GM06990 (cell line): ENCODE measurements around the gene SESN1.

Source experiments
- DNase-seq: peaks from one replicate; pipeline ENCODE4 v3.0.0-alpha.2; 2011; ENCODE audit not compliant: insufficient read length; ENCODE audit errors: extremely low read depth
- H3K27me3 ChIP-seq: replicated peaks from 2 replicates; pipeline ENCODE4 v1.6.0; 2011; ENCODE audit warnings: low read length; ENCODE audit not compliant: control insufficient read depth, insufficient read depth
- H3K36me3 ChIP-seq: 2 replicates; pipeline ENCODE4 v1.5.1; 2011; ENCODE audit warnings: low read length; ENCODE audit not compliant: control insufficient read depth, insufficient read depth
- H3K4me3 ChIP-seq: replicated peaks from 2 replicates; pipeline ENCODE4 v1.5.1; 2011; ENCODE audit warnings: low read depth, mild to moderate bottlenecking, control low read depth, low read length
- CTCF ChIP-seq: IDR thresholded peaks from 2 replicates; pipeline ENCODE4 v1.5.1; 2011; ENCODE audit warnings: low read length, control low read depth, mild to moderate bottlenecking, inconsistent platforms; ENCODE audit not compliant: insufficient read depth, poor library complexity, severe bottlenecking

SESN1 gene

GRCh38 chr6:108945681-108946159, 148.9 kb downstream of the SESN1 start:
- no peaks in the 10 kb centered on the region for H3K36me3 ChIP-seq
- H3K27me3 ChIP-seq: no peaks in the 10 kb centered on the region; the same call in 1 of the 2 replicates
- no peak for TF ChIP-seq CTCF
- DNase-seq: no peak
- no peak overlapping the region for H3K4me3 ChIP-seq

- no peak for TF ChIP-seq CTCF
- Histone ChIP-seq H3K27me3 (no peaks in the 10 kb centered on the region; the same call in 1 of the 2 replicates), H3K4me3 (no peak overlapping the region), H3K36me3 (no peaks in the 10 kb centered on the region)
- DNase-seq: no peak
Observed at GRCh38 chr6:108944707-108945680, 149.7 kb downstream of the SESN1 start.

DNA sequence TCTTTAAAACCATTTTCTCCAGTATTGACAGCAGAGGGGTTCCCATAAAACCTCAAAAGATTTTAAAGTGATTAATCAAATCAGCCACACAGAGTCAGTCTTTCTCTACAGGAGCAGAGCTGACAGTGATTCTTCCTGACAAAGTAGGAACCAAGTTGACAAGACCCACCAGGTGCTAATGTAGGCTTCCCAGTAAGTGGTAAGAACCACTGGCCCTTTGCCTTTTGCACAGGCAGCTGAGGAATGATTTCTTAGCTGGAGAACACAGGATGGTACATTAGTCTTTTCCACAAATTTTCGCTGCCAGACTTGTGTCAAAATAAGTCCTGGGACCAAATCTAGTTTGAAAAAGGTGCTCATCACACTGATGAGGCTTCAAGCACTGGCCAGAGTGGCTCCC, 150.6 kb downstream of the SESN1 start:
- no peak for TF ChIP-seq CTCF
- no peak for DNase-seq
- no peaks in the 10 kb centered on the region; the same call in 1 of the 2 replicates for H3K27me3 ChIP-seq
- no peaks in the 10 kb centered on the region for H3K36me3 ChIP-seq
- H3K4me3 ChIP-seq: no peak overlapping the region

DNA sequence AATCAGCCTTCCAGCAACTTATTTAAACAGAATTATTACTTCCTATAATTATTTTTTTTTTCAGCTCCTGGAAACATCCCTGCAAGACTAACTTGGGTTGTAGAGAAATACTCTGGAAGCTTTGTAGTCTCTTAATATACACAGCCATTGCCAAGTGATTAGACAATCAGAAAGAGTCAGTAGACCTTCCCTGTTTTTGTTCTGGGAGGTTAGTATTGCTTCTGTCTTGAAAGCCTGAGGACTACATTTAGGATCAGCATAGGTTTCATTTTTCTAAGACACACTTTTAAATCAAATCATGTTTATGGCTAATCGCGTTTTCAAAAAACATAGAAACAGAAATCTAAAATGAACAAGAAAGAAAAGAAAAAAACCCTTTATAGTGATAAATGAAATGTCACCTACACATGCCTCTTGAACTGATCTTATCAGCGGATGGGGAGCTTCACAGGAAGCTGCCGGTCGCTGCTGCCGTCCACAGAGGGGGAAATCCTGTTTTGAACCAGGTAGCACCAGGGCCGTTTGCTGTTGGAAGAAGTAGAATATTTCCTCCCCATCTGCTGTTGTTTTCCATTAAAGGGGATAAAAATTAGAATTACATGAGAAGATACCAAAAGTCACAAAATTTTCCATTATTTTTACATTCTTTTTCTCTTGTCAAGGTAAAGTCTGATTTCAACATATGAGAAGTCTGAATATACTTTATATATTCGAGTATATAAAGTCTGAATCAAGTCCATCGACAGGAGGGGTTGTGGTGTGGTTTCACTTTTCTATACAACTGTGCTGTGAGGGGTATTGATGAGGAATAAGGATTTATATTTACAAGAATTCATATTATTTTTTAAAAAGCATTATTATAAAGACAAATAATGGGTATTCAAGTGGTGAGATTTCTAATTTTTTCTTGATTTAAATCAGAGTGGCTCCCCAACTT, 151.8 kb downstream of the SESN1 start:
- H3K36me3 ChIP-seq: no peaks in the 10 kb centered on the region
- H3K4me3 ChIP-seq: no peak overlapping the region
- no peak for TF ChIP-seq CTCF
- DNase-seq: no peak
- no peaks in the 10 kb centered on the region; the same call in 1 of the 2 replicates for H3K27me3 ChIP-seq

DNA sequence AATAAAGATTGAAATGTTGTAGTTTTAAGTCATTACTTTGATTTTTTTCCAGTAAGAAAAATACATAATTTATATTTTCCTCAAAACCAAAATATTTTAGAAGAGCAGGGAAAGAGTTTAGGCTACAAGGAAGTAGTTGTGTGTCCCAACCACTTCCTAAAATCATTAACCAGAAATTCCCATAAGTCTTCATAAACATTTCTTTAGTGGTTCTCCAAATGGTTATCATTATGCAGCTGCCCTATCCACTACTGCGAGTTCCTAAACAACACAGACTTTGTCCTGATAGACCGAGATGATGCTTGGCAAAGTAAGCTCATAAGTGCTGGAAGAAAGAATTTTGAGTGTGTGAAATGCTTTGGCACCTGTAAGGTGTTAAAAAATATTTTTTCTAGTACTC, 152.8 kb downstream of the SESN1 start:
- Histone ChIP-seq H3K36me3 (no peaks in the 10 kb centered on the region), H3K27me3 (no peaks in the 10 kb centered on the region; the same call in 1 of the 2 replicates), H3K4me3 (no peak overlapping the region)
- TF ChIP-seq CTCF: no peak
- no peak for DNase-seq
